Calu3 (cell line): ENCODE data around the gene PKN3. TPM values are rescaled to one million over a fixed set of nuclear protein-coding genes. Genes with fewer than 3 reads are reported as not detected.

Experiments used
- BruUV-seq: library from RNA; stranded (reverse); fragments of 400-500 nt; replicated peaks from 2 replicates; lab custom pipeline; 2021; lab: Mats Ljungman, UMichigan
- CTCF ChIA-PET: fragments of 300-600 bp; sonication (Branson Sonifier 250); formaldehyde crosslinking; loops from one replicate; lab custom pipeline; 2022; ENCODE audit warnings: antibody characterized with exemption; lab: Charles Lee
- DNase-seq: peaks from one replicate; pipeline ENCODE4 v3.0.0; 2022
- H3K27ac Mint-ChIP-seq: one replicate; pipeline ENCODE4 v1.8.0; 2022; ENCODE audit warnings: mixed read lengths; ENCODE audit not compliant: unreplicated experiment
- H3K27me3 Mint-ChIP-seq: one replicate; pipeline ENCODE4 v1.8.0; 2022; ENCODE audit warnings: mixed read lengths; ENCODE audit not compliant: unreplicated experiment
- H3K36me3 Mint-ChIP-seq: one replicate; pipeline ENCODE4 v1.8.0; 2022; ENCODE audit warnings: mild to moderate bottlenecking, moderate library complexity, mixed read lengths; ENCODE audit not compliant: insufficient read depth, unreplicated experiment
- H3K4me1 Mint-ChIP-seq: one replicate; pipeline ENCODE4 v1.8.0; 2022; ENCODE audit warnings: mild to moderate bottlenecking, low read depth, mixed read lengths; ENCODE audit not compliant: unreplicated experiment
- H3K4me3 Mint-ChIP-seq: one replicate; pipeline ENCODE4 v1.8.0; 2022; ENCODE audit warnings: mild to moderate bottlenecking, low read depth, moderate library complexity, mixed read lengths; ENCODE audit not compliant: unreplicated experiment
- H3K9me3 Mint-ChIP-seq: one replicate; pipeline ENCODE4 v1.8.0; 2022; ENCODE audit warnings: low read depth, mixed read lengths; ENCODE audit not compliant: unreplicated experiment
- CTCF ChIP-seq: fragments of 200-600 bp; IDR thresholded peaks from one replicate; pipeline ENCODE4 v1.8.0; 2022; ENCODE audit warnings: antibody characterized with exemption; ENCODE audit not compliant: unreplicated experiment
- intact Hi-C: fragments of 100-400 bp; cut with micrococcal nuclease; formaldehyde crosslinking; loops from one replicate; pipeline ENCODE4 v1.10.0; 2022; ENCODE audit not compliant: unreplicated experiment
- total RNA-seq: library from RNA; stranded (reverse); gene quantifications from 2 replicates; pipeline ENCODE4 v1.2.3, GENCODE V29; 2022

PKN3 gene
- total RNA-seq, 1 experiment from 2014 or later: 7.7 TPM

- Mint-ChIP-seq H3K27ac (peak overlapping the region; percentile 79), H3K4me3 (peak overlapping the region; percentile 97), H3K4me1 (peaks cover 13% of the 10 kb centered on the region), H3K9me3 (no peaks in the 10 kb centered on the region), H3K27me3 (no peaks in the 10 kb centered on the region), H3K36me3 (peaks cover 36% of the 10 kb centered on the region)
- intact Hi-C loops: no loop called here
- no TSS peak for BruUV-seq
- CTCF ChIA-PET: interaction anchor here (0.5 to 1.4 kb wide), 5 partner anchors 8 to 93 kb away, joined by 3 to 6 read pairs (median 4); partner anchors contain the start of gene ENDOG
- DNase-seq: peak; percentile 40
- TF ChIP-seq CTCF: no peak
These were observed 22.5 kb downstream of the PKN3 start for GRCh38 chr9:128724744-128725211.

DNA sequence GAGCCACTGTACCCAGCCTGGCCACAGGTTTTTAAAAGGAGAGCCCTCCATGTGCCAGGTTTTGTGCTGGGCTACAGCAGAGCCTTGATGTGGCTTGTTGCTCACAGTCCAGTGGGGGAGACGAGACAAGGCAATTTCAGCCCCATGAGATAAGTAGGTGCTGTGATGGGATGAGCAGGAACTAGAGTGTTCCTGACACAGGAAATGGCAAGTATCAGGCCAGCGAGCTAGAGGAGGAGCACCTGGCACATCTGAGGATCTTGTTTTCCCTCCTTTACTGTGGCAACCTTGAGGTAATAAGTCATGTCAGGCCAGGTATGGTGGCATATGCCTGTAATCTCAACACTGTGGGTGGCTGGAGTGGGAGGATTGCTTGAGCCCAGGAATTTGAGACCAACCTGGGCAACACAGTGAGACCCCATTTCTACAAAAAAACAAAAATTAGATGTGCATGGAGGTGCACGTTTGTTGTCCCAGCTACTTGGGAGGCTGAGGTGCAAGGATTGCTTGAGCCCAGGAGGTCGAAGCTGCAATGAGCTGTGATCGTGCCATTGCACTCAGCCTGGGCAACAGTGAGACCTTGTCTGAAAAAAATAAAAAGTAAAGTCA lies 25.4 kb downstream of the PKN3 start:
- Mint-ChIP-seq H3K27ac (no peak overlapping the region), H3K4me3 (no peak overlapping the region), H3K4me1 (peaks cover 8% of the 10 kb centered on the region), H3K9me3 (no peaks in the 10 kb centered on the region), H3K27me3 (no peaks in the 10 kb centered on the region), H3K36me3 (peaks cover 27% of the 10 kb centered on the region)
- BruUV-seq: no TSS peak
- no peak for DNase-seq
- CTCF ChIA-PET: no interaction called here
- no peak for TF ChIP-seq CTCF
- intact Hi-C loops: no loop called here

DNA sequence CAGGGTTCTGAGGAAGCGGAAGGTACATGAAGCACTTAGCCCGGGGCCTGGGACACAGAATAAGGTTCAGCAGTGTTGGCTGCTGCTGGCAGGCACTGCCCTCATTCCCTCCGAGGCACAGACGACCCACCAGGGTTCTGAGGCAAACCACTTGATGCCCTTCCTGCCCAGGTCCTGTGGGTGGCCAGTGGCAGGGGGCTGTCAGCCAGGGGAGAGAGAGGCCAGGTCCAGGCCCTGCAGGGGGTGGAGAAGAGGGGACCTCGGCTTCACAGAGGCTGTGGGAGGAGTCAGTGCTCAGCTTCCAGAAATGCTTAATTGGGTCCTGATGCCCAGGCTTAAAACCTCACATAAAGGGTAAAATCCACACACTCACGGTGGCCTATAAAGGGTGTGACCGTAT lies 26.0 kb downstream of the PKN3 start:
- intact Hi-C loops: no loop called here
- no peak for DNase-seq

GRCh38 chr9:128729302-128729701 lies 27.0 kb downstream of the PKN3 start:
- Mint-ChIP-seq H3K27ac (no peak overlapping the region), H3K36me3 (peaks cover 17% of the 10 kb centered on the region), H3K9me3 (no peaks in the 10 kb centered on the region), H3K4me1 (no peaks in the 10 kb centered on the region), H3K27me3 (no peaks in the 10 kb centered on the region), H3K4me3 (no peak overlapping the region)
- DNase-seq: no peak
- no peak for TF ChIP-seq CTCF
- intact Hi-C loops: no loop called here
- CTCF ChIA-PET: no interaction called here
- no TSS peak for BruUV-seq

More for the DNA sequence above, 26.0 kb downstream of the PKN3 start:
- peaks cover 25% of the 10 kb centered on the region for H3K36me3 Mint-ChIP-seq
- no peak for TF ChIP-seq CTCF
- H3K27me3 Mint-ChIP-seq: no peaks in the 10 kb centered on the region
- no peak overlapping the region for H3K27ac Mint-ChIP-seq
- no TSS peak for BruUV-seq
- no peaks in the 10 kb centered on the region for H3K9me3 Mint-ChIP-seq
- CTCF ChIA-PET: no interaction called here
- peaks cover 3% of the 10 kb centered on the region for H3K4me1 Mint-ChIP-seq
- no peak overlapping the region for H3K4me3 Mint-ChIP-seq
